GM19023 (cell line): ENCODE data around the gene CASP8AP2.
A peak's percentile ranks its signal among the peaks of the same experiment; 100 is the strongest.
"Not testable (repeated sequence)": the region's sequence is repeated elsewhere in the genome, so short reads cannot be mapped to it uniquely, and the experiment has no call there.

ENCODE experiments used
- ATAC-seq: cut with Tn5 transposase; IDR thresholded peaks from one replicate; pipeline ENCODE4 v1.9.1; 2021; ENCODE audit warnings: mild to moderate bottlenecking, moderate library complexity; ENCODE audit not compliant: unreplicated experiment

Gene CASP8AP2

GRCh38 chr6:89829472-89830169 is at the start of gene CASP8AP2:
CASP8AP2 (plus strand) TSS chr6:89829880.
- ATAC-seq, result peak; percentile 98

- ATAC-seq, result no peak
These were observed 48.3 kb upstream of the CASP8AP2 start for GRCh38 chr6:89781070-89782034.

GRCh38 chr6:89782222-89782621 is 47.5 kb upstream of the CASP8AP2 start:
- ATAC-seq, result no peak

DNA sequence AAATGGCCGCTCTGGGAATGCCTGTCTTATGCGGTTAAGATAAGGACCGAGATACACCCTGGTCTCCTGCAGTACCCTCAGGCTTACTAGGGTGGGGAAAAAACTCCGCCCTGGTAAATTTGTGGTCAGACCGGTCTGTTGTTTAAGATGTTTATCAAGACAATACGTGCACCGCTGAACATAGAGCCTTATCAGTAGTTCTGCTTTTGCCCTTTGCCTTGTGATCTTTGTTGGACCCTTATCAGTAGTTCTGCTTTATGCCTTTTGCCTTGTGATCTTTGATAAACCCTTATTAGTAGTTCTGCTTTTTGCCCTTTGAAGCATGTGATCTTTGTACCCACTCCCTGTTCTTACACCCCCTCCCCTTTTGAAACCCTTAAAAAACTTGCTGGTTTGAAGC is 46.4 kb upstream of the CASP8AP2 start:
- not testable (repeated sequence) for ATAC-seq

GRCh38 chr6:89784838-89785237 is 44.8 kb upstream of the CASP8AP2 start:
- no peak for ATAC-seq

- ATAC-seq, result no peak
These were observed 42.7 kb upstream of the CASP8AP2 start for GRCh38 chr6:89786970-89787369.

- no peak for ATAC-seq
These were observed 41.9 kb upstream of the CASP8AP2 start for GRCh38 chr6:89787660-89788328.

GRCh38 chr6:89789980-89790379 is 39.7 kb upstream of the CASP8AP2 start:
- ATAC-seq, result no peak

- ATAC-seq, result no peak
These were observed 39.3 kb upstream of the CASP8AP2 start for GRCh38 chr6:89790403-89790802.

DNA sequence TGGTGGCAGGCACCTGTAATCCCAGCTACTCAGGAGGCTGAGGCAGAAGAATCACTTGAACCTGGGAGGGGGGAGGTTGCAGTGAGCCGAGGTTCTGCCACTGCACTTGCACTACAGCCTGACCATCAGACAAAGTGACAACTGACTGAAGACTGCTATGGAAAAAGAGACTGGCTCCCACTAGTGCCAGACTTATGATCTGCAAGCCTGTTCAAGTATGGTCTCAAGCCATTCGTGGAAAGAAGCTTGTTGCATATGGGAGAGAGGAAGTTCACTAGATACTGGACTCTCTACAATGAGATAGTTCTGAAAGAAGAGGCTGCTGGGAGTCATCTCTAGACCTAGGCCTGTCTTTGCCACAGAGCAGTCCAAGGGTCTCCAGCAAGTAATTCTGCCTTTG is 36.8 kb upstream of the CASP8AP2 start:
- peak; percentile 87 for ATAC-seq

- no peak for ATAC-seq
These were observed 36.1 kb upstream of the CASP8AP2 start for GRCh38 chr6:89793586-89793985.

DNA sequence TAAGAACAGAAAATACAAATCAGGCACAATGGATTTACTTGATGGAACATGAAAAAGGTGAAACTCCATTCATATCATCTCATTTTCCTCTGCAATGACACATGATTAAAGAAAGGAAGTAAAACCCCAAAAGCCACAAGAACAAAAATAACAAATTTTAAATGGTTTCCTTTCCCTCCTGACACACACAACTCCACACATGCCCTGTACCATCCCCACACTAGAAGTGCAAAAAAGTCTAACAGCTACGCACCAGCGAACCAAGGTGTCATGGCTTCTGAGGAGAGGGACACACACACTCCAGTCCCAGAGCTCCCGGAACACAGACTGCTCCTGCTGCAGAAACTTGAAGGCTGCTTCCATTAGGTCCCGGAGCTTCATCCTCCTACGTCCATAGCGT is 35.4 kb upstream of the CASP8AP2 start:
- no peak for ATAC-seq

GRCh38 chr6:89797317-89797716 is 32.4 kb upstream of the CASP8AP2 start:
- ATAC-seq, result no peak

DNA sequence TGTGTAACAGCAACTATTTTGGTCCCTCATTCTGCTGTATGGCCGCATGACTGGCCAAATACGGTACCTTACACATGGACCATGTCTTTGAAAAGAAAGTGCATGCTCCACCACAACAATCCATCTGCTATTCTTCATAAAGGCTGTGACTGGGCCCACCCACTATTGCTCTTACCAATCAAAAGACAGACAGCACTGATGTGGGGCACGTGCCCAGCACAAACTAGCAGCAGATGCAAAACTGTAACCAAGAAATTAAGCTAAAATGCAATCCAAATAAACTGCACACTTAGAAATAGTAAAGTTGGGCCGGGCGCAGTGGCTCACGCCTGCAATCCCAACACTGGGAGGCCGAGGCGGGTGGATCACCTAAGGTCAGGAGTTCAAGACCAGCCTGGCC is 30.6 kb upstream of the CASP8AP2 start:
- no peak for ATAC-seq

GRCh38 chr6:89799756-89800155 is 29.9 kb upstream of the CASP8AP2 start:
- ATAC-seq, result no peak

GRCh38 chr6:89803271-89803670 is 26.4 kb upstream of the CASP8AP2 start:
- no peak for ATAC-seq

GRCh38 chr6:89805814-89806371 is 23.8 kb upstream of the CASP8AP2 start:
- no peak for ATAC-seq

DNA sequence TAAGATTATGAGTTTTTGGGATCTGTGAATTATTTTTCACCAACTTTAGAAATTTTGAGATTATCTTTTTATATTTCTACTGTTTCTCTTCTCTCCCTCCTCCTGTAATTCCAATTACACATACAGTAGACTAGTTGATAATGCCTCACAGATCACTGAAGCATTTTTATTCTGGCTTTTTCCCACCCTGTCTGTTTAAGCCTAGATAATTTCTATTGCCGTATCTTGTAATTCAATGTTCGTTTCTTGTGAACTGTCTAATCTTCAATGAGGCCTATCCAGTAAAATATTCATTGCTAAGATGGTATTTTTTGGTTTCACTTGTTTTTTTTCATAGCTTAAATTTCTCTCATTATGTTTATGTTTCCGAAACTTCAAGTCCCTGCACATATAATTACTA is 22.1 kb upstream of the CASP8AP2 start:
- ATAC-seq, result no peak

GRCh38 chr6:89813422-89813821 is 16.3 kb upstream of the CASP8AP2 start:
- not testable (repeated sequence) for ATAC-seq

DNA sequence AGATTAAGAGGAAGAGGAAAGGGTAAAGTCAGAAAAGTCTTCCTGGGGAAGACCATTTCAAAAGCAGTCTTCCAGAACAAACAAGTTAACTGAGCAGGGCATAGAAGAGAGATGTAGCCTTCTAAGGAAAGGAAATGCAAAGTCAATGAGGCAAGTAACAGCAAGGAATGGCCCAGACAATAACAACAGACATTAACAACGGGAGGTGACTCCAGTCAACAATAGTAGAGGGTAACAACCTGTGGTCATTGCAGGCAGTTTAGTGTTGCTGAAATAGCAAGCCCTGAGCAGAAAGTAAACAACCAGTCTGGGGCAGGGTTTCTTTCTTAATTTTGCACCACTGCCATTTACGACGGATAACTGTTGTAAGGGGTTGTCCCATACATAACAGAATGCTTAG is 12.2 kb upstream of the CASP8AP2 start:
- ATAC-seq, result no peak

DNA sequence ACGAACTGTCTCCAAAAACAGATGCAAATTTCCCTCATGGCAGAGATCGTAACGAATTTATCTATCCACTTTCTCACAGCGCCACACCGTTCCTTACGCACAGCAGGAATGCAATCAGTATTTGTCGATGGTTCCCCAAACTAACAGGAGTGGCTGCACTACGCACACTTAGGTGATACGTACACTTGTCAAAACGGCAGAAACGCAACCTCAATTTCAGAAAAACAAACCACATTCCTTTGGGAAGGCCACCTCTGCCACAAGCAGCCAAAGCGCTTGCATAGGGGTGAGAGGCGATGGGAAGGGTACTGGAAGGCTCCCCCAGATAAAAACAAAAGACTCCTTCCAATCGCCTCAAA is 10.7 kb upstream of the CASP8AP2 start:
- ATAC-seq, result peak; percentile 22
